Epithelial cell of esophagus (primary cell): Measurements from ENCODE around the gene C7orf57.

ENCODE experiments used
- DNase-seq: peaks from one replicate; pipeline ENCODE4 v3.0.0; 2010; ENCODE audit warnings: low read depth
- H3K4me3 ChIP-seq: 2 replicates; pipeline ENCODE4 v1.5.1; 2011; ENCODE audit warnings: mild to moderate bottlenecking, low read length, control low read depth
- CTCF ChIP-seq: IDR thresholded peaks from 2 replicates; pipeline ENCODE4 v1.5.1; 2011; ENCODE audit warnings: low read depth, mild to moderate bottlenecking, low read length, control low read depth, inconsistent platforms; ENCODE audit not compliant: insufficient read depth; ENCODE audit errors: missing control alignments

Gene C7orf57

DNA sequence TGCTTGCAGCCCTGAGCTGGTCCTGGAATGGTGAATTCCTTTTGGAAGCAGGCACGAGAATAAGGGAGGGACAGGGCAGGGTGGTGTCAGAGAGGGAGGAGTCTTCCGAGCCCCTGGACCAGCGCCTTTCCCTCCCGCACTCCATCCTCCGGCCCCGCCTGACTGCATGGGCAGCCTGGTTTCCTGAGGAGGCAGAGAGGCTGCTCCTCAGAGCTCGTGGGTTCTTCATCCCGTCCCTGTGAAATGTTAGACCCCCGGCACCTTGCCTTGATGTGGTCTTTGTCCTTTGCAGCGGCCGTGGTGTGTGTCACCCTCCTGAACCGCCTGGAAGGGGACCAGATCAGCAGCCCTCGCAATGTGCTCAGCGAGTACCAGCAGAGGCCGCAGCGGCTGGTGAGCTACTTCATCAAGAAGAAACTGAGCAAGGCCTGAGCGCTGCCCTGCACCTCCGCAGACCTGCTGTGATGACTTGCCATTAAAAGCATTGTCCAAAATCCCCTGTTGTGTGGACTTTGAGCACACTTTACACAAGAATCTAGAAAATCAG is 72.7 kb downstream of the C7orf57 start:
- H3K4me3 ChIP-seq: no peak overlapping the region
- no peak for TF ChIP-seq CTCF
- no peak for DNase-seq

DNA sequence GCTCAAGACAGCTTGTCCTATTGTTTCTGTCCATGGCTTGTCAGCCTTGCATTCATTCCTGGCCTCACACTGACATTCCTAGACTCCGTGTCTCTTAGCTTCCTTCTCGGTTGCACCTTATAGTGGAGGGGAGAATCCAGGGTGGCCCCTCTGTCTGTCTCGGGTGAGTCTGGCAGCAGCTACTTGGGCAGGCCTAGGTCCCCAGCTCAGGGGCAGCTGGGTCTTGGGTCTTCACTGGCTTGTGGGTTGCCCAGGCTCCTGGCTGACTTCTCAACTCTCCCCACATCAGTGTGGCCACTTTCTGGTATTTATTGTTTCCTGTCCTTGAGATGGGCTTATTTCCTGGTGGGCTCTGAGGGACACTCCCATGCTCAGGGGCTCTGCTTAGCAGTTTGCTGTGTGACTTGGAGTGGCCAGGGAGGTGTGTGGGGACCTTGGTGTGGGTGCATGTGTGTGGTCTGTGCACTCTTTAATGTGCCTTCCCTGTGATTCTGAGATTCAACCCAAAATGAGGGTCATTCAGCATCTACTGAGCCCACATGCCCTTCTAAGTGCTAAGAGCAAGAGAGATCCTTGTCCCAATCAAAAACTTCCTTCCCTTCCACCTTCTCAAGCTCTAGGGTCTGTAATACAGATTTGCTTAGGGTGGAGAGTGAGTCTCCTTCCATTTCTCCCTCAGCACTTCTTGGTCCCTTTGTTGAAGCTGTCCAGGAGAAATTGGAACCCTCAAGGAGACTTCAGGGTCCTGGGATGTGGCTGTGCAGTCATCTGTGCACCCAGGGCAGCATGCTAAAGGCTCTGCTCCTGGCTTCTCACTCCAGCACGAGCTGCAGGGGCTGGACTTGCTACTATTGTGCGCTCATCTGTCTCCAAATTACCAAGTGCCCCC is 73.9 kb downstream of the C7orf57 start:
- no peak overlapping the region for H3K4me3 ChIP-seq
- DNase-seq: peak; percentile 29
- no peak for TF ChIP-seq CTCF

DNA sequence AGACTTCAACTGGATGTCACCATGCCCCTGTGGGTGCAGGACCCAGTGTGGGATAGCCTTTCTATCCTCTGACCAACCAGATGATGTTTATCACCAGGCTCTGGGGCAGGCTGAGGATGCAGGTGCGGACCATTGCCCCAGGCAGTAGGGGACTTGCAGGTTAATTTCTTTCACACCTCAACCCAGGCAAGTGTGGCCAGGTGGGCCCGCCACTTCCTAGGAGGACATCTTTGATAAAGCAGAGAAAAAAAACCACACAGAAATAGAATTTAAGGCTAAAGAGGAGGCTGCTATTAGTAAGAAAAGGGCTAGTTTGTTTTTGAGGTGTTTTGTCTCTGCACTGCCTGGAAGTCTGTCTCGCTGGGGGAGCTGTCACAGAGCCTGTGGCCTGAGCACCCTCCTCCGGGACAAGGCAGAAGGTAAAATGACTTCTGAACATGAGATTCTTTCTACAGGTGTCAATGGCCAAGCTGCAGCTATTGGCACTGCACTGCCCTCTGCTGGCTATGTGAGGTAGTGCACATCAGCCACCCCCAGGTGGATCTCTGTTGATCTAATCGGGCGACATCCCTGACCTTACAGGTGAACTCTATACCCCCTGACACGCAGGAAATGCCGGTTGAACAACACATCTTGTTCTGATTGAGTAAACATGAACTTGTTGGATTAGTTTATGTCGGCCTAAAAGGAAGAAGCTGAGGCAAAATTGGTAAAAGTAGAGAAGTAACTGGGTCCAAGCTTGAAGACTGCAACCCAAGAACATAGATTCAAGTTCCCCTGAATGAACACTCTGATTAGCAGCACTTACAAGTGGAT is 74.7 kb downstream of the C7orf57 start:
- peak; percentile 99 for TF ChIP-seq CTCF
- no peak overlapping the region for H3K4me3 ChIP-seq
- DNase-seq: peak; percentile 79

GRCh38 chr7:48110868-48111267 is 75.5 kb downstream of the C7orf57 start:
- TF ChIP-seq CTCF: no peak
- DNase-seq: no peak
- H3K4me3 ChIP-seq: no peak overlapping the region
